NCI-H82 (cell line): ENCODE data around the gene RBM22.
"Not testable (repeated sequence)": the region's sequence is repeated elsewhere in the genome, so short reads cannot be mapped to it uniquely, and the experiment has no call there.

Source experiments
- DNase-seq: peaks from one replicate; lab custom pipeline; 2025; lab: John Stamatoyannopoulos, UW

The RBM22 gene

DNA sequence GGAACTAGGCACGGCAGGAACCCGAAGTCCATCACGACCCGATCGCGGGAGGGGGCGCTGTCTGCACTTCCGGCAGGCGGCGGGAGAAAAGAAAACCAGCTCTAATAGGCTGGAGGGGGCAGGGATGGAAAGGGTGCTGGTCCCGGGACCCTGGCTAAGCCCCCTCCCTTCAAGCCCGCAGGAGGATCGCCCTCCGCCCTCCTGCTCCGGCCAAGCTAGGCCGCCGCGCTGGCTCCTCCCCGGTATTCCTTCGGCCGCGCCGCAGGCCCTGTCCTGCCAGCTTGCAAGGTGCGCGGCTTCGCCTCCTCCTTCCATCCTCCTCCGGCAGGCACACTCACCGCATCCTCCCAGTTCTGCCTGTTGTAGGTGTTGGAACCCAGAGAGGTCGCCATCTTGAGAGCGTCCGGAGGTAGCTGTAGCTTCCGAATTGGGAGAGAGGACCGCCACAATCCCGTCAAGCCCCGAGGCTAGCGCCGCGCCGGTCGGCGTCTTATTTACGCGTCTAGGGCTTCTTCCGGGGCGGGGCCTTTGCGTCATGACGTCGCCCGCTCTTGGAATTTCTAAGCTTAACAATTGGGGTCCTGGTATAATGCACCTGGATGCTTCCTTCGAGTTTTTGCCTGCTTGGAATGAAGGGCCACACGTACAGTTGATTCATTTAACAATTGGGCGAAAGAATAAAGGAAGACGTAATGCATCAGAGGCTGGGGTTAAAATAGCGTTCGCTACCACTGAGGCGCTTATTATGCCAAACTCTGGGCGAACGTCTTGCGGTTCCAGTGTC lies at the start of gene RBM22:
Gene RBM22 (minus strand): TSS at position 469 of the 784 bp plus-strand sequence. CDS start 77 bp downstream, at position 392.
- DNase-seq = peak; percentile 93

DNA sequence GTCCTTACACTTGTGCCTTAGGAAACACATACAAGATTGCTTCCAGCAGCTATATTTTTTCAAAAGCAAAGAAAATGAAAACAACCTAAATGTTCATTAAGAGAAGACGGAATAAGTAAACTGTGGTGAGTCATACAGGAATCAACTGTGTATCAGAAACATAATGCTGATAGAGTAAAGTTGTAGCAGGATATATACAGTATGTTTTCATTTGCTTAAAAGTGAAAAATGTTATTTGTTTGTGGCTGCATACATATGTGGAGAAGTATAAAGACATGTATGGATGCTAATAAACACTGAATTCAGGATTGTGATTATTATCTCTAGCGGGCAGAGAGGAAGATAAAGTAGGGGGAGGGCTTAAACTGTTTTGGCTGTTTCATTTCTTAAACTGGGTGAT lies 49.6 kb upstream of the RBM22 start:
- no peak for DNase-seq

GRCh38 chr5:150743142-150743488 lies 42.3 kb upstream of the RBM22 start:
- not testable (repeated sequence) for DNase-seq

GRCh38 chr5:150742455-150743141 lies 41.7 kb upstream of the RBM22 start:
- not testable (repeated sequence) for DNase-seq

GRCh38 chr5:150740992-150741391 lies 40.1 kb upstream of the RBM22 start:
- no peak for DNase-seq

DNA sequence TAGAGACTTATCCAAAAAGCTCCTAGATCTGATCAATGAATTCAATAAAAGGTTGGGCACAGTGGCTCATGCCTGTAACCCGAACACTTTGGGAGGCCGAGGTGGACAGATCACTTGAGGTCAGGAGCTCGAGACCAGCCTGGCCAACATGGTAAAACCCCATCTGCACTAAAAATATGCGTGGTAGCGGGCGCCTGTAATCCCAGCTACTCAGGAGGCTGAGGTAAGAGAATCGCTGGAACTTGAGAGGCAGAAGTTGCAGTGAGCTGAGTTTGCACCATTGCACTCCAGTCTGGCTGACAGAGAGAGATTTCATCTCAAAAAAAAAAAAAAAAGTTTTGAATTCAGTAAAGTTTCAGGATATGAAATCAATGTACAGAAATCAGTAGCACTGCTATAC lies 38.0 kb upstream of the RBM22 start:
- no peak for DNase-seq

GRCh38 chr5:150734579-150735384 lies 33.9 kb upstream of the RBM22 start:
- no peak for DNase-seq

GRCh38 chr5:150731669-150732242 lies 30.9 kb upstream of the RBM22 start:
- DNase-seq = no peak

DNA sequence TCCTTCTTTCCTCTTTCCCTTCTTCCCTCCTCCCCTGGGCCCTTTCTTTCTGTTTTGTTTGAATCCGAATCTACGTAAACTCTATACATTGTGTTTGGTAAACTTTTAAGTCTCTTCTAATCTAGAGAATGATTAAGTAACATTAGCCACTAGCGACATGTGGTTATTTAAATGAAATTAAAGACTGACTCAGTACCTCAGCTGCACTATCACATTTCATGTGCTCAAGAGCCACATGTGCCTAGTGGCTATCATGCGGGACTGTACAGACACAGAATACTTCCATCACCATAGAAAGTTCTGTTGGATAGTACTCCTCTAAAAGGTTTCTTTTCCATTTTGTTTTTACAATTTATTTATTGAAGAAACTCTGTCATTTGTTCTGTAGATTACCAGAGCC lies 29.0 kb upstream of the RBM22 start:
- DNase-seq = no peak

- DNase-seq = no peak
Observed at GRCh38 chr5:150723845-150724244, 23.0 kb upstream of the RBM22 start.

GRCh38 chr5:150710165-150710564 lies 9.3 kb upstream of the RBM22 start:
- peak; percentile 5 for DNase-seq

- no peak for DNase-seq
Observed at GRCh38 chr5:150706776-150707390, 6.0 kb upstream of the RBM22 start.

DNA sequence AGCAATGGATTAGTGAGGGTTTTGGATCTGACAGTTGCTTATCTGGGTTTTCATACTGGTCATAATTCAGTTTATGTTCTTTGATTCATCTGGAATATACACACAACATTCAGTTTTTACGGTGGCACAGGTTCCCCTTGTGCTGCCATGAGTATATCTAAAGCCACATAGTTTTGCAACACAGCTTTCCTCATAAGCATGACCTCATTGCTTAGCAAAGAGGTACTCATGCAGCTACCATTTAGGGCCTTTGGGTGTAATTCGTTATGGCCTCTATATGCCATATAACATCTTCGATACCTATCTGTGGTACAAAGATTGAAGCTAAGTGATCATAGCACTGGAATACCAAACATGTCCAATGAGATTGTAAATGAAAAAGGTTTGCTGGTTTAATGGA lies 2.9 kb upstream of the RBM22 start:
- DNase-seq = no peak

GRCh38 chr5:150700246-150700593 lies 642 bp downstream of the RBM22 start:
- DNase-seq = no peak

DNA sequence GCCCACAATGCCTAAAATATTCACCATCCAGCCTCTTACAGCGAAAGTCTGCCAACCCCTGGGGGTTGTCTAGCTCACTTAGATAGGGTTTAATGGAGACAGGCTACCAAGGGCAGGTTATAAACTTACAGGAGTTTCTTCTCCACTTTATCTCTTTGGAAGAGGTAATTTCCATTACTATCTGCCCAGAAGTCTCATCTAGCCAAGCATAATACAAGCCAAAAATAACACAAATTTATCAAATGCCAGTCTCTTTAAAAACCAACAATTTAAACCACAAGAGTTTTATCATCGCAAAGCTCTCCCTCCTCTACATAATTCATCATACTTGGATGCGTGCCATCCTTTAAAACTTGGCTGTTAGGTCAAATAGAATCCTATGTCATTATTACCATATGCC lies 6.2 kb downstream of the RBM22 start:
- DNase-seq = no peak

DNA sequence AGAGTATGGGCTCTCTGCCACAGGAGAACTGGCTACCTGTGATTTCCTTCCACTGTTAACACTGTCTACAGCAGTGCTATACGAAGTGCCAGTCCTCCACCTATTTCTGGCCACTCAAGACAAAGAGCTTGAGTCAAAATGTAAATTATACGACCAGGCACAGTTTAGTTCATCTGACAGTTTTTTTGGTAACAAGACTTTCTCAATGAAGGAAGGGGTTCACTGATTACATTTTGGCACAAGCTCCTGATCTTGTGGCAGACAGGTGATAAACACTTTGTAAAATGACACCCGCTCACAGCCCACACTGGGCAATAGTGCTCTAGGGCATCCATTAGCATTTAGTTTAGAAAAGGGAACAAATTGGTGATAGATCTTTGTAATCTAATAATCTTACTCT lies 8.6 kb downstream of the RBM22 start:
- DNase-seq = no peak

DNA sequence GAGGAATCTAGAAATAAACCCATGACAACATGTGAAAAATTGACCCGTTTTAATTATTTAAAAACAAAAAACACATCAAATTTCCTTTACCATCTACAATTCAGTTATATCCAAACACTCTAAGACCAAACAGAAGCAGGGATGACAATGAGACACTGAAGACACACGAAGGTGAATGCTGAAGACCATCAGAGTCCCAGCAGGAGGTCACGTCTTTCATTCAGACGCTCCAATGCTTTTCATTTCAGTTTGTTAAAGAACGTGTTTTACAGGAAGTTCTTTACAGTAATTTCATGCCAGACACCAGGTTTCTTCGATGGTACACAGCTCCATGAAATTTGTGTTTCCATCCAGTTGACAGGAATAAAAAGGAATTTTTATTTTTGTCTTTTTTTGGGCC lies 10.1 kb downstream of the RBM22 start:
- no peak for DNase-seq

- DNase-seq = no peak
Observed at GRCh38 chr5:150689120-150689519, 11.7 kb downstream of the RBM22 start.

DNA sequence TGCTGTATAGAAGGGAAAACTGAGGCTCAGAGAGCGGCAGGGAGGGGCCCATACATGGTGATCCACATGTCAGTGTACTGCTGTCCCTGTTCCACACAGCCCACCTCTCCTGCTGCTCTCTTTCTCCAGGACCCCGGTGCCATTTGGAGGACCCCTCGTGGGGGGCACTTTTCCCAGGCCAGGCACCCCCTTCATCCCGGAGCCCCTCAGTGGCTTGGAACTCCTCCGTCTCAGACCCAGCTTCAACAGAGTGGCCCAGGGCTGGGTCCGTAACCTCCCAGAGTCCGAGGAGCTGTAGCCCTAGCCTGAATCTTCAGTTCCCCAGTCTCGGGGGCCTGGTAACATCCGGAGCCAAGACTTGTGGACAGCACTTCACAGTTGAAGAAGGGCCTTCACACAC lies 24.3 kb downstream of the RBM22 start:
- DNase-seq = no peak

DNA sequence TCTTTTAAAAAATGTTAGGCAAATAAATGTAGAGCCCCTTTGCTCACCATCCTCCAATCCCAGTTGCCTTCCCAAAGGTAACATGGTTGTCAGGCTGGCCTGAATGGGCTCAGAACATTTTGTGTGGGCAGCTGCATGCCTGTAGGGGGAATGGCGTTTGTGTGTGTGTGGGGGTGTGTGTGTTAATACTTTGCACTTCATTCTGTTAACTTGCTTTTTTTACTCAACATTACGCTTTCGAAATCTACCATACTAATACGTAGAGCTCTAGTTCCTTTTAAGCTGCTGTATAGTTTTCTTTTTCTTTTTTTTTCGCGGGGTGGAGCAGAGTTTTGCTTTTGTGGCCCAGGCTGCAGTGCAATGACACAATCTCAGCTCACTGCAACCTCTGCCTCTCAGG lies 25.8 kb downstream of the RBM22 start:
- no peak for DNase-seq

DNA sequence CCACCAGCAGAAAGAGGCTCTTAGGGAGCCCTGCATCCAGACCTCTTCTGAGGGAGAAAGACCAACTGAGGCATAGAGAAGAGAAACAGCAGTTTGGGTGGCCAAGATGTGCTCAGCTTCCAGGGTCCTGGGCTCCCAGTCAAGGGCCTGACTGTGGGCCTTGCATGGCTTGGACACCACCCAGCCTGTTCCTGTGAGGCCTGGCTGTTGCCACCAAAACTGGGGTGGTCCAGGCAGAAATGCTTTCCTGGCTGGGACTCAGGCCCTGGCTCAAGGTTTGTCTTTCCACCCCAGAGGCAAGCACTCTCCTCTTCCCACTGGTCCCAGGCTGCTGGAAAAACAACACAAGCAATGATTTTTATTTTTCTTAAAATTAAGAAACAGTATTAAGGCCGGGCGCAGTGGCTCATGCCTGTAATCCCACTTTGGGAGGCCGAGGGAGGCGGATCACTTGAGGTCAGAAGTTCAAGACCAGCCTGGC lies 26.5 kb downstream of the RBM22 start:
- no peak for DNase-seq

GRCh38 chr5:150672884-150673275 lies 28.0 kb downstream of the RBM22 start:
- DNase-seq = no peak
